Epidermal melanocyte (primary cell): ENCODE measurements around the gene SLC25A30.
"Not testable (repeated sequence)": the region's sequence is repeated elsewhere in the genome, so short reads cannot be mapped to it uniquely, and the experiment has no call there.

ENCODE experiments used
- DNase-seq: peaks from one replicate; pipeline ENCODE4 v3.0.0; 2011; ENCODE audit warnings: low spot score; ENCODE audit not compliant: insufficient read length

Gene SLC25A30

DNA sequence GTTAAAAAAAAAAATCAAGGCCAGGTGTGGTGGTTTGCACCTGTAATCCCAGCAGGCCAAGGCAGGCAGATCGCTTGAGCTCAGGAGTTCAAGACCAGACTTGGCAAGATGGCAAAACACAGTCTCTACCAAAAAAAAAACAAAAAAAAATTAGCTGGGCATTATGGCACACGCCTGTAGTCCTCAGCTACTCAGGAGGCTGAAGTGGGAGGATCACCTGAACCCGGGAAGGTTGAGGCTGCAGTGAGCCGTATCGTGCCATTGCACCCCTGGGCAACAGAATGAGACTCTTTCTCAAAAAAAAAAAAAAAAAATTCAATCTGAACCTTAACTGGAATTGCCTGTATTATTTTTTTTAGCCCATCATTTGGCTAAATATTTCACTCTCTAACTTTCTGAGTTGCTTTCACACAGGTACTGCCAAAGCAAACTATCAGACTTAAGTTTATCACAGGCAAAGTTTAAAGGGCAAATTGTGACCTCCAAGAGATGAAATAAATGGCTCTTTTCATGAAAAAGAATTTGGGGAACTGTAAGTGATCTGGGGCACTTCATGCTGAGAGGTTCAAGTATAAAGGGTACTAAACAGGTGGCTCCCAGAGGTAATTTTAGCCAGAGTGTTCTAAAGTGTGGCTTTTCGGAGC is 14.7 kb upstream of the SLC25A30 start:
- no peak for DNase-seq

DNA sequence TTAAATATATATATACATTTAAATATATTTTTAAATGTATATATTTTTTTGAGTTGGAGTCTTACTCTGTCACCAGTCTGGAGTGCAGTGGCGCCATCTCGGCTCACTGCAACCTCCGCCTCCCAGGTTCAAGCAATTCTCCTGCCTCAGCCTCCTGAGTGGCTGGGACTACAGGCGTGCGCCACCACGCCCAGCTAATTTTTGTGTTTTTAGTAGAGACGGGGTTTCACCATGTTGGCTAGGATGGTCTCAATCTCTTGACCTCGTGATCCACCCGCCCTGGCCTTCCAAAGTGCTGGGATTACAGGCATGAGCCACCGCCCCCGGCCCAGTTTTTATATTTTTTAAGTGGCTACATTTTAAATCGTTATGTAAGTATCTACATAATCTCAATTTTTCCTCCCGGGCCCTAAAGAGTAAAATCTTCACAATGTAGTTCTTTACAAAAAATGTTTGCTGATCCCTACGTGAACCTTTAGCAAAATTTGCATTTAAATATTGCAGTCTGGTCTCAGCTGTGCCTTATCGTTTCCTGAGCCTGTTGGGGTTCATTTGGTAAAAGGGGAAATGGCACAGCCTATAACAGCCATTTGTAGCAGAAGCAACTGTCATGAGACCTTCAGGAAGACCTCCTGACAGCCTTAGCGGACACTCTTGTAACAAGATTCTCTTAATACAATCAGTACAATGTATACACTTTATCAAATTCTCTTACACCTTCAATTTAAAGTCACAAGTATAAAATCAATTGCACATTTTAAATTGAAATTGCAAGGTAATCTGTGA is 8.1 kb upstream of the SLC25A30 start:
- DNase-seq = not testable (repeated sequence)

- DNase-seq = no peak
Observed at GRCh38 chr13:45422731-45423292, 4.6 kb upstream of the SLC25A30 start.

- DNase-seq = no peak
Observed at GRCh38 chr13:45419945-45420344, 1.8 kb upstream of the SLC25A30 start.

DNA sequence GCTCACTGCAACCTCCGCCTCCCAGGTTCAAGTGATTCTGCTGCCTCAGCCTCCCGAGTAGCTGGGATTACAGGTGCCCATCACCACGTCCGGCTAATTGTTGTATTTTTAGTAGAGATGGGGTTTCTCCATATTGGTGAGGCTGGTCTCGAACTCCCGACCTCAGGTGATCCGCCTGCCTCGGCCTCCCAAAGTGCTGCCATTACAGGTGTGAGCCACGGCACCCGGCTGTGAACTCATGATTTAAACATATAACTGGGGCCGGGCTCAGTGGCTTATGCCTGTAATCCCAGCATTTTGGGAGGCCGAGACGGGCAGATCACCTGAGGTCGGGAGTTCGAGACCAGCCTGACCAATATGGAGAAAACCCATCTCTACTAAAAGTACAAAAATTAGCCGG is 1.2 kb upstream of the SLC25A30 start:
- not testable (repeated sequence) for DNase-seq

GRCh38 chr13:45416516-45417128 is 1.6 kb downstream of the SLC25A30 start:
- no peak for DNase-seq

GRCh38 chr13:45415112-45415511 is 3.1 kb downstream of the SLC25A30 start:
- DNase-seq = no peak

DNA sequence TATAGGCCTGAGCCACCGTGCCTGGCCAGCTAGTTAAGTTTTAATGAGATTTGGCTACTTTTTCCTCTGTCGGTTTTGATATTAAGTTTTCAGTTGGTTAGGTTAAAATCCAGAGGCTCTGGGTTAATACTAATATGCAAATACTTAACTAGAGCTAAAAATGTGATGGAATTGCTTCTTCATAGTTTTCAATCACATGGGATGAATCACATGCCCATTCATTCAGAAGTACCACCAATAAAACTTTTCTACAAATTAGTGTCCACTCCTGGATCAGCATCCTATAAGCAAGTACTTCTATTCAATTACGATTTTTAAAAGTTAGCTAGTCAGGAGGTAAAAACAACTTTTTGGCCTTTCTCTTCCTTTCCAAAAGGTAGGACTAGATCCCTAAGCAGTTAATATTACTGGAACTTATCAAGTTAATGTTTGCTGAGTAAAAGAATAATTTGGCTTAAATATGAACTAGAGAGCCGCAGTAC is 4.3 kb downstream of the SLC25A30 start:
- no peak for DNase-seq

GRCh38 chr13:45412274-45413049 is 5.7 kb downstream of the SLC25A30 start:
- no peak for DNase-seq

- no peak for DNase-seq
Observed at GRCh38 chr13:45411631-45412030, 6.5 kb downstream of the SLC25A30 start.

DNA sequence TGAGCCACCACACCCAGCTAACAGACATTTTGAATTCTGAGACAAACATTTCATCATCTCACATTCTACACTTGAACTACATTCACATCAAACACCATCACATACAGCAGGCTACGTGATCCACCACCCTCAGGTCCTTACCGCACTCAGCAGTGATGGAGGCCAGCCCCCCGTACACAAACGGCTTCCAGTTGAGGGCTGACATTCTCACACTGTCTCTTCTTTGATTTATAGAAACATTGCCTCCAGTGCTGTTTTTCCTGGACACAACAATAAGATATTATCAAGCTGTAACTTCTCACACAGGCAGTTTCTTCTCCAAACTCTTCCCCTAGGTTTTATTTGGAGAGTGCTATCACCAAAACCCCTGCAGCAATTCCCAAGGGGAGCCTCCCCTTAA is 7.0 kb downstream of the SLC25A30 start:
- DNase-seq = no peak

- DNase-seq = no peak
Observed at GRCh38 chr13:45410466-45410865, 7.7 kb downstream of the SLC25A30 start.

DNA sequence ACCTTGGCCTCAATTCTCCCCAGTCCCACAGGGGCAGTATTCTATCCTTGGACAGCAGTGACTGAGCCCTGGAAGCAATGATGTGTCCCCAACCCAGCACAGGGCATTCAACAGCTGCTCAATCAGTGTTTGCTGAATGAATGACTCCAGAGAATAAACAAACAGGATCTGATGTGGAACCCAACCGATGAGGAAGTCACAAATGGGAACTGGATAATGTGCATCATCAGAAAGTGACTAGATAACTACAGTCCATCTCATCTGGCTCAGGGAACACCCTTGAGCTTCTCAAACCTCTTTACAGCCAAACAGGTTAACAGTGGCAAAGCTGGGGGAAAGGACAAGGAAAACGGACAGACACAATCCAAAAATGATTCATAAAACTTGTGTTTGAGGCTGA is 8.2 kb downstream of the SLC25A30 start:
- no peak for DNase-seq

GRCh38 chr13:45406421-45406820 is 11.8 kb downstream of the SLC25A30 start:
- no peak for DNase-seq

- DNase-seq = no peak
Observed at GRCh38 chr13:45403081-45403480, 15.1 kb downstream of the SLC25A30 start.

DNA sequence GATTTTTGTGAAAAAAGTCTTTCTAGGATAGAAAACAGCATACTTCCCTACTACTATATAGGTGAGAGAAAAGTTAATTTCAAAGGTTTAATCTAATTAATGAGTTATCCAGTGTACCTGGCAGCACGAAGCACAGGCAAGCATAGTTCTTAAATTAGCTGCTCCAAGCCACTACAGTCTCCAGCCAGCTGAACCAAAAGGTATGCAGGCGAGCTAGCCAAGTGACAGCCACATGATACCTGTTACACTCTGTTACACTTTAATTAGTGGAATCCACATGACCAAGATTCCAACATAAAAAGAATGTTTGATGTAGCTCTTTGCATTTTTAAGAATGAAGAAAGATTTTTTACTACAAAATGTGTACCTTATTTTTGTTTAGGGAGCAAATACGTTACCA is 15.5 kb downstream of the SLC25A30 start:
- no peak for DNase-seq

- no peak for DNase-seq
Observed at GRCh38 chr13:45401314-45401713, 16.9 kb downstream of the SLC25A30 start.

GRCh38 chr13:45398877-45399276 is 19.3 kb downstream of the SLC25A30 start:
- no peak for DNase-seq

- DNase-seq = no peak
Observed at GRCh38 chr13:45396533-45397095, 21.6 kb downstream of the SLC25A30 start.

DNA sequence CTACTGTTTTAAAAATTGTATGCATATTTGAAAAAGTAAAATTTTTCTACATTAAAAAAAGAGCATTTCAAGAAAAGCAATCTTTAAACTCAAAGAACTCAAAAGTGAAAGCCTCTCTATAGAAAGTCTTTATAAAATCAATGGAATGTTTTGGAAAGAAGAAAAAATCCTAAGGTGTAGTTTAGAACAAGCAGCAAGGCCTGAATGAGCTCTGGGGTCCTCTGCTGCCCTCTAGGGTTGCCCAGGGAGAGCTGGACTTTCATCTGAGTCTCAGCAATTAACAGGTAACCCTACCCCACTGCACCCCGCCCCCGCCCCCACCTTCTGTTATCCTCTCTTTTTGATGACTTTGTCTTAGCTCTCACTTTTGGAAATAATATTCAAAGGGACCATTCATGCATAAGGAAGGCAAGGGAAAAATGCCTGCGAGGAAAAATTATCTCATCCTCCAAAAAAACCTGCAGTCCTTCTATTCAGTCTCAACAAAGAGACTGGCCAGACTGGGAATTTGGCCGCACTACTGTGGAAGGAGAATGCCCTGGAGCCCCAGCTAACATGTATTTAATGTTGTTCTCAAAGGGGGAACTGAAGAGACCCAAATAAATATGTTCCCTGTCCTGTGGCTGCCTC is 24.1 kb downstream of the SLC25A30 start:
- peak; percentile 71 for DNase-seq

GRCh38 chr13:45392811-45393210 is 25.4 kb downstream of the SLC25A30 start:
- DNase-seq = no peak
